Thyroid gland (tissue), 4 donors: ENCODE measurements around the gene GTPBP2.

Experiments
- POLR2A ChIP-seq, 2 donors: fragments of 450-650 bp; IDR thresholded peaks; one replicate each; pipeline ENCODE4 v1.6.1; 2017; ENCODE audit warnings: antibody characterized with exemption in 2 of 2, mild to moderate bottlenecking in 2 of 2, moderate library complexity in 1 of 2
- TF ChIP-seq, protein P1 (sequence below), 6 experiments: fragments of 200-600 bp in 3 of 6; fragments of 450-650 bp in 3 of 6; sonication (generic) in 3 of 6; IDR thresholded peaks; one replicate each; pipeline ENCODE4 v1.5.1; 2016 to 2019; ENCODE audit warnings: antibody characterized with exemption in 6 of 6, mild to moderate bottlenecking in 2 of 6, inconsistent platforms in 1 of 6, moderate library complexity in 1 of 6

DNA sequence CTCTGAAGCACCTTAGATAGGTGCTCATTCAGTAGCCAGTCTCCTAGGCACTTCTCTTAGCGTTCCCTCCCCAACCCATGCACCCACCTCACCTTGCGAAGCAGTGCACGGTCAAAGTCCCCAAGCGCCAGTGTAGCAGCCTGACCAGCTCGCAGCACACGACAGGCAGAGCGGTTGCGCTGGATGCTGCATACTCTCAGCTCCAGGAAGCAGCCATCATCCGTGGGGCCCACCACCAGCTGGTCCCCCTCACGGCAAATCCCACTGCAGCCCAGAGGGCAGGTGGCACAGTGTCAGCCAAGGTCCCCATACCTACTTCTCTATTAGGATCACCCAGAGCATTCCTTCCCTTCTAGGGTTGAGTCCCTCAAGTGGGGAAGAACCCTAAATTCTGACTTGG, 6.5 kb downstream of the GTPBP2 start:
- TF ChIP-seq, protein P1, sequence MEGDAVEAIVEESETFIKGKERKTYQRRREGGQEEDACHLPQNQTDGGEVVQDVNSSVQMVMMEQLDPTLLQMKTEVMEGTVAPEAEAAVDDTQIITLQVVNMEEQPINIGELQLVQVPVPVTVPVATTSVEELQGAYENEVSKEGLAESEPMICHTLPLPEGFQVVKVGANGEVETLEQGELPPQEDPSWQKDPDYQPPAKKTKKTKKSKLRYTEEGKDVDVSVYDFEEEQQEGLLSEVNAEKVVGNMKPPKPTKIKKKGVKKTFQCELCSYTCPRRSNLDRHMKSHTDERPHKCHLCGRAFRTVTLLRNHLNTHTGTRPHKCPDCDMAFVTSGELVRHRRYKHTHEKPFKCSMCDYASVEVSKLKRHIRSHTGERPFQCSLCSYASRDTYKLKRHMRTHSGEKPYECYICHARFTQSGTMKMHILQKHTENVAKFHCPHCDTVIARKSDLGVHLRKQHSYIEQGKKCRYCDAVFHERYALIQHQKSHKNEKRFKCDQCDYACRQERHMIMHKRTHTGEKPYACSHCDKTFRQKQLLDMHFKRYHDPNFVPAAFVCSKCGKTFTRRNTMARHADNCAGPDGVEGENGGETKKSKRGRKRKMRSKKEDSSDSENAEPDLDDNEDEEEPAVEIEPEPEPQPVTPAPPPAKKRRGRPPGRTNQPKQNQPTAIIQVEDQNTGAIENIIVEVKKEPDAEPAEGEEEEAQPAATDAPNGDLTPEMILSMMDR (IDR thresholded peaks at IDR 0.05), result no peak
- TF ChIP-seq POLR2A (IDR thresholded peaks at IDR 0.05), result no peak
